ENCODE results near the gene CKB.
A peak's percentile ranks its signal among the peaks of the same experiment; 100 is the strongest.

Gene CKB

DNA sequence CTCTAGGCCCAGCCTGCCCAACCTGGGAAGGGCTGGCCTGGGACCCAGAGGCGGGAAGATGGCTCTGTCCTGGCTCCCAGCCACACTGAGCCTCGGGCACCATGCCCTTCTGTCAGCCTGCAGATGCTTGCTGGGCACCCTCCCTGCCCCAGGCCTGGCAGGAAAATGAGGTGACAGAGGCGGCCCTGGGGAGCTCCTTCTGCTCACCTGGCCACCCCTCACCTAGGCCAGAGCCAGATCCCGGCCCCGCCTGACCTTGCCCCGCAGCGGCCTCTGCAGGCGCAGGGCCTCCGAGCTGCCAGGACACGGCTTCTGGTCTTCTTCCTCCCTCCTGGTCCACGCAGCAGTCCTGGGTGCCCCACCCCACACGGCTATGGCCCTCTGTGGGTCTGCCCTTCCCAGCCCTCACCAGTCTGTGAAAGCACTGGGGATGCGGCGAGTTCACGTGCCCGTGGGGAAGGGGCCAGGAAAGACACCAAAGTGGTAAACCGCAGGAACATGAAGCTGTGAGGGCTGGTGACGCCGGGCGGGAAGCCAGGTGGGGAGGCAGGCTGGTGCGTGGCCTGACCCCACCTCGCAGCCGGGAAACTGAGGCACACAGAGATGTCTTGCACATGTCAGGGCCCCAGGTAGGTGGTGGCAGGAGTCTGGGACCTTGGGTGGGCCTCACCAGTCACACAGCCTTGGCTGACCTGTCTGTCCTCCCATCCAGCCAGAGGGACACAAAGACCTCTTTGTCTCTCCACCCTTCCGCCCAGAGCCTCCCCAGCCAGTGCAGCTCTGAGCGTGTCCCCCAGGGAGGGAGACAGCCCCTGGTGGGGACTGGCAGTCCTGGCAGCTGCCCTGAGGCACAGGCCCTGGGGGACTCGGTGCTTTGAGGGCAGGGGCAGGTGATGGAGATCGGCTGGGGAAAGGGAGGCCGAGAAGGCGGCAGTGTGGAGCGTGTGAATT lies 27.0 kb upstream of the CKB start:
- DNase-seq = no peak

DNA sequence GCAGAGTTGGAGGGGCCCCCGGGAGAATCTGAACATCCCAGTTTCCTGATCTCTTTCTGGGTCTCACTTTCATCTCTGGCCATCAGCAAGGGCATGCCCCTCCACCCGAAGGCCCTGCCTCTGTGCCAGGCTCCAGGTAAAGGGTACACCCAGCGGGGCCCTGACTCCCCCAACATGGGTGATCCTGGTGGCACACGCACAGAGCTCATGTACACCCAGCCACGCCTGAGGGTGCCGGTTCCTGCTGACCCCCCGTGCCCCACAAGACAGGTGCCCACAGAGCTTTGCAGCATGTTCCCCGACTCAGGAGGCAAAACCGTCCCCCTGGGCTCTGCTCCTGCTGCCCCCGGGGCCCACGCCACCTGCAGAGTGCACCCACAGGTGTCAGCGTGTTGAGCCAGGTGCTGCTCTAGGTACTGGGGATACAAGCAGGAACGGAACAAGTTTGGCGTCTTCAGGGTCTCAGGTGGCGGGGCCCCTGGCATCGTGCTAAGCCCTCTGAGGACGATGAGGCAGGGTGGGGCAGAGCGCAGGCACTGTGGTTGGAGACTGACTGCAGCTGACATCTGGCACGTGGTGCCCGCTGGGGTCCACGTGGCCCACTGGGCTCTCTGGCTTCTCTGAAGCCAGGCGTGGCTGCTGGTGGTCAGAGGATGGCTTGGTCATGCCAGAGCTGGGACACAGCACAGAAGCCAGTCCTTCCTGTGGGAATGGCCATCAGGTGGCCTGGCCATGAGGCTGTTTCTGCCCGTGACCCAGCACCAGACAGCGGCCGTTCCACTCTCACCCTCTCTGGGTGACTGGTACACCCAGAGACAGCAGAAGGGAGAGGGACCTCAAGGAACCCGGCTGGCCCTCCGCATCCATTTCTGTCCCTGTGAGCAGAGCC lies 26.1 kb upstream of the CKB start:
- DNase-seq = no peak

DNA sequence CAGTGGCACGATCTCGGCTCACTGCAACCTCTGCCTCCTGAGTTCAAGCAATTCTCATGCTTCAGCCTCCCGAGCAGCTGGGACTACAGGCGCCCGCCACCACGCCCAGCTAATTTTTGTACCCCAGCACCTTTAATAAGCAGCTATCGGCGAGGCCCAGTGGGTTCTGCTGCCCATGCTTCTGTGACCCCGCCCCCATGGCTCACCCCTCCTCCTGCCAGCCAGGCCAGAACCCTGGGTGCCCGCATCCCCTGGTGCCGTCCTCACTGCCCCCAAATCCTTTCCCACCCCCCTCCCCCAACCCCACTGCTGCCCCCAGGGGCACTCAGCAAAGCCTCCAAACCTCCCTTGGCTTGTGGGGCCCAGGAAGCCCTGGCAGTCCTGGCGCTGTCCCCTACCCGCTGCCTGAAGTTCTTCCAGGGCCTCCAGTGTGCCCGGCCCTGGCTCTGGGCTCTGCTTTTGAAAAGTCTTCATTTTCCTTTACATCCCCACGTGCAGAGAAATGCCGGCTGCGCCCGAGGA lies 25.4 kb upstream of the CKB start:
- DNase-seq = no peak

DNA sequence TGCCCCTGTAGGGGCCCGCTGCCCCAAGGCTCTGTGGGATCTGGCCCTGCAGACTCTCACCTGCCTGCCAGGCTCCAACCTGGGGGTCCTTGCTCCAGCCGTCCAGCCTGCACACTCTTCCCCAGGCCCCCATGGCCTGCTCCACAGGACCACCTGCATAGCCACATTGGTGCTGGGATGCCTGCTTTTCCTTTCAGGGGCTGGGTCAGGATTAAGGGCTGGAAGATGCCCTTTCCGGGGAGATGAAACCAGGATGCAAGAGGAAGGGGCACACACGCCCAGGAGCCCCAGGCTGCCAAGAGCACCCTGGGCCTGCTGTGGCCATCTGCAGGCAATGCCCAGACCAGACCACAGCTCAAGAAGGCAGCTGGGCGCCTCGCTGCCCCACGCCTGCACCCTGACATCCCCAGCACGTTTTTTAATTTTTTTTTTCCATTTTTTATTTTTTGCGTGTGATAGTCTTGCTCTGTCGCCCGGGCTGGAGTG lies 24.9 kb upstream of the CKB start:
- no peak for DNase-seq

DNA sequence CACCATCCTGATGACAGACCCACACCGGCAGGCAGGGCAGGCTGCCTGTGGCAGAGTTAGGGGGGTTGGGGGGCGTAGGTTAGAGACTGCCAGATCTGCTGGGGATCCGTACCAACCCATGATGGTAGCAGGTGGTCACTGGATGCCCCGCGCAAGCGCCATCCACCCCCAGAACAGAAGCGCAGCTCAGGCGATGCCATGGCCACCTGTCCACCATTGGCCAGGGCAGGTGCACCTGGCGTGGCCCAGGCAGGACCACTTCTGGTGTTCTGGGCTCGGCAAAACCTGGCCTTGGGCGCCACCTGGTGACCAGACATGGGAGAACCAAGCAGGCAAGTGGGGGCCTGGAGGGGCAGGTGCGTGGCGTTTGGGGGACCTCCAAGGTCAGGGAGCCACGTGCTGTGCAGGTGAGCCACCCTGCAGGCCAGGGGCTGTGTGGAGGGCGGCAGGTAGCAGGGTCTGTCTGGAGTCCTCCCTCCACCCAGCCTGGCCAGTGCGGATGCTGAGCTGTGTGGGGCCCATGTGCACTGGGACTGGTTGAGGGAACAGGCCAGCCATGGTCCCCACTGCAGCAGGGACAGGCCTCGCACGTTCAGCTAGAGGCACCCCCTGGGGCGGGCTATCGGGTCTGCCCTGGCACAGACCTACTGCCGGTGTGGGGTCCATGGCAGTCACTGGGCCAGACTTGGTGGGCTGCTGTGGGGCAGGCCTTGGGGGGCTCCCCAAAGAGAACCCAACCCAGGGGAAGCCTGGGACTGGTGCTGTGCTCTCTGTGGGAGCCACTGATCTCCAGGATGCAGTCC lies 24.2 kb upstream of the CKB start:
- DNase-seq = peak; percentile 86

DNA sequence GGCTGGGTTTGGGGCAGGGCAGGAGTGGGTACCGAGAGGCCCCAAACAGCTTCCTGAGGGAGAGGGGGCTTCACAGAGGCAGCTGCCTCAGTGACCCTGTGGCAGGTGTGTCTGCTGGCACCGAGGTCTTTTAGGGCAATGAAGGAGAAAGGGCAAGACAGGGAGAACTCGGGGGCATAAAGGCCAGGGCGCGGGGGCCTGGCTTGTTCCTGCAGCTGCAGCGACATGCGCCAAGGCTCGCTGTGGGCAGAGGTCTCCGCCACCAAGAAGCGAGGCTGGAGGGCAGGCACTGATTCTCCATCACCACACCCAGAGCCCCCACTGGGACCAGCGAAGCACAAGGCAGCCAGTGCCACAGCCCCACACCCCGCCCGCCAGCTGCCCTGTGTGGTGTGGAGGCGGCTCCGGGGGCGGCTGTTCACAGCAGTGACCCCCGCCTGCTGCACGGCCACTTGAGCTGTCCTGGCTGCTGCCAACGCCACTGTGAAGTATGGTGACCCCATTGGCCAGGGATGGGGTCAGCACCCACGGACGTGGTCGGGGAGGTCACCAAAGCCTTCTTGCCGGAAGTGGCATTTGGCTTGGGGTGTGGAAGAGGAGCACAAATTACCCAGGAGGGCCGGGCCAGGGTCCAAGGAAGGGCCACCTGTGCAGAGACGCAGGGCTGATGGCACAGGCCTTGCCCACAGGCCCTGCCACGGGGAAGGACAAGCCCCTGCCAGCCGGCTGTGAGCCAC lies 23.5 kb upstream of the CKB start:
- no peak for DNase-seq

DNA sequence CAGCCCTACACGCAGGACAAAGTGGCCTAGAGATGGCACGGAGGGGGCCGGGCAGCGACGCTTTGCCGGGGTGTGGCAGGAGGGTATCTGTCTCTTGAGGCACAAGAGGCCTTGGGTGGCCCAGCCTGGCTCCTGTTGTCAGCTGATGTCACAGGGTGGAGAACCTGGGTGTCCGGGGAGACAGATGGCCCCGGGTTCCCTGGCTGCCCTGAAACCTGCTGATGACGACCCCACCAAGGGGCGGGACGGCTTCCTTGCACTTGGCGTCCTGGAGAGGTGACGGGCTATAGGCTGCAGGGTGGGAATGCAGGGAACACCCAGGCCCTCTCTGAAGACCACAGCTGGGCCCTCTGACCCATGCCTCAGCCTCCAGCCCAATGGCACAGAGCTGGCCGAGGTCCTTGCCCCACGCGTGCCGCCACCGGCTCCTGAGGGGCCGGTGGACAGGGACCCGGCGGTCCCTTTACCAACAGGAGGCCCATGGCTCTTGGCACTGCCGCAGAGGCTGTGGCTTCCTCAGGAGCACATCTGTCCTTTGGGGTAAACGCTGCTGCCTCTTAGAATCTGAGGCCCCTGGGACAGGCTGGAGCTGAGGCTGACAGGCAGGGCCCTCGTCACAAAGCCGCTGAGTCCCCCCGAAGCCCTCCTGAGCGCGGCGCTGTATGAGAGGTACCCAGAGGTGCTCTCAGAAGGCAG lies 22.7 kb upstream of the CKB start:
- no peak for DNase-seq

DNA sequence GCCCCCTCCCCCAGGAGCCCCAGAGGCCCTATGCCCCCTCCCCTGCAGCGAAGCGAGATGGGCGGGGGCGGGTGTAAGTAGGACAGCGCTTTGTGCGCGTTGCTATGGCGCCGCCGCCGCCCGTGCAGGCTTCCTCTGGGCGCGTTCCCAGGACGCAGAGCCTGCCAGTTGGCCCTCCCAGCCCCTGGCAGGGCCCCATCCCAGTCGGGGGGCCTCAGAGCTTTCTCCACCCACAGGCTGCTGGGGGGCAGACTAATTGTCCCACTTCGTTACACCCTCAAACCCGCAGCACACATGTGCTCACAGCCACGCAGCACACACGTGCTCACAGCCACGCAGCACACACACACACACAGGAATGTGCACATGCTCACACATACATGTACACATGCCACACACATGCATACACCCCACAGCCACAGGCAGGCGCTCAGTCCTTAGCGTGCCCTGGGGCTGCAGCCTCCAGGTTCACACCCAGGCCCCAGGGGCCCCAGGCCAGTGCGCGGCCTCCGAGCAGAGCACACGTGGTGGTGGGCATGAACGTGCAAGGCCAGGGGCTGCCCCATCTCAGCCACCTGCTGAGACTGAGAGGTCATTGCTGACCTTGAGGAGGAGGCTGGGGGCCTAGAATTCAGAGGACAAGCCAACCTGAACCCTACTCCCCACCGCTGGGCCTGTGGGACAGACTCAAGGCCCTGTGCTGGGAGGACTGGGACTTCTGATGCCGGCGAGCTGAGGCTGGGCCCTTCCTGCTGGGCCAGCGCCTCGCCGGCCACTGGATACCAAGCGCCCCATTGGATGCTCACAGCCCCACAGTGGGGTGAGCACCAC lies 22.0 kb upstream of the CKB start:
- DNase-seq = no peak

DNA sequence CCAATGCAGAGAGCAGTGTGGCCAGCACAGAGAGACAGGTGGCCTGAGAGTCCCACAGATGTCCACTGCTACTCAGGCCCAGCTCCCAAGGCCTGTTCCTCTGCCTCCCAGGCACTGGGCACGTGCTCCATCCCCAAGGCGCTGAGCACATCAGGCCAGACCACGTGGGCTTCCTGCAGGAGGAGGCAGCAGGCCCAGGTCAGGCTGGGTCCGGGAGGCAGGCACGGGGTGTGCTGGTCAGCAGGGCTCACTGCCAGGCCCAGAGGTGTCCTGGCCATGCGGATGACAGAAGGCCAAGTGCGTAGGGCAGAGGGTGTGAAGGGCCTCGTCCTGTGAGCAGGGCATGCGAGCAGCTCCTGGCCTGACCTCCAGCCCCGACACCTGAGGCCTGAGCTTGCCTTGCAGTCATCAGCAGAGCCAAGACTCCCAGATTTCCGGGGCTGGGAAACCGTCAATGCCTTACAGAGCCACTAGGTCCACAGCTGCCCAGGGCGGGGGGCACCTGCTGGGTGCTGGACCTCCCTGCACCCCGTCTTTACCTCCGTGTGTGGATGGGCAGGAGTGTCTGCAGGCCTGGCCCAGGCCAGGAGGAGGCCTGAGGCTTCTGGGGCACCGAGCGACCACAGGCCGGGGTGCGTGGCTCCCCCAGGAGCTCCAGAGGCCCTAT lies 21.2 kb upstream of the CKB start:
- no peak for DNase-seq

DNA sequence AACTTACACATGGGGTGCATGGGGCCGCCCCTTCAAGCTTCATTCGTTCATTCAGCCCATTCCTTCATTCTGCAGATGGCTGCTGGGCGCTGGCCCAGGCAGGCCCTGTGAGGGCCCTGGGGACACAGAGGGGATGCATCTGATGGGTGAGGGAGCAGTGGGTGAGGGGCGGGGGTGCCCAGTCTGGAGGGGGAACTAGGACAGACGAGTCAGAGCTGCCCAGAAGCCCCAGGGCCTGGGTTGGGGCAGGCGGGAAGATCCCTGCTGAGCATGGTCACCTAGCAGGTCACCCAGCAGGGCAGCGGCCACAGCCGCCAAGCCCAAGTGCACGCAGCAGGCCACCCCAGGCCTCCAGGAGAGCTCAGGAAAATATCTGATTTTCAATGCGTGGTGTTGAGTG lies 20.5 kb upstream of the CKB start:
- DNase-seq = no peak

DNA sequence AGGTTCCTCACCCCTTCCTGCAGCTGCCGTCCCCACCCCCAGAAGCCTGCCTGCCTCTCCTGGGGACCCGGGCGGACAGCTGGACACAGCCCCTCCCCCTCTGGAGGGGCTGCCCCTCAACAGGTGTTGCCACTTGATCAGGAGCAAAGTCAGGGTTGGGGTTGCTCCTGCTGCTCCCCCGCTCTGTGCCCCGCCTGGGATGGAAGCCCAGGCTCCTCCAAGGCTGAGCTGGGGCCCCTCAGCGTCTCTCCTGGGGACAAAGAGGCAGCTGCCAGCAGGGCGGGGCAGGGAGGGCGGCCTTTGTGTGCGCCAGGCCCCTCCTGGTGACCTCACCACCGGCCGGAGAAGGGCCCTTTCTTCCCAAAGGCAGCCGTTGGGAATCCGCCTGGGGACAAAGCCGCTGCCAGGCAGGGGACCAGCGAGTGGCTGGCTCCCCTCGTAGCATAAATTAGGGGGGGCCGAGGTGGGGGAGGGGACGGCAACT lies 20.0 kb upstream of the CKB start:
- no peak for DNase-seq

DNA sequence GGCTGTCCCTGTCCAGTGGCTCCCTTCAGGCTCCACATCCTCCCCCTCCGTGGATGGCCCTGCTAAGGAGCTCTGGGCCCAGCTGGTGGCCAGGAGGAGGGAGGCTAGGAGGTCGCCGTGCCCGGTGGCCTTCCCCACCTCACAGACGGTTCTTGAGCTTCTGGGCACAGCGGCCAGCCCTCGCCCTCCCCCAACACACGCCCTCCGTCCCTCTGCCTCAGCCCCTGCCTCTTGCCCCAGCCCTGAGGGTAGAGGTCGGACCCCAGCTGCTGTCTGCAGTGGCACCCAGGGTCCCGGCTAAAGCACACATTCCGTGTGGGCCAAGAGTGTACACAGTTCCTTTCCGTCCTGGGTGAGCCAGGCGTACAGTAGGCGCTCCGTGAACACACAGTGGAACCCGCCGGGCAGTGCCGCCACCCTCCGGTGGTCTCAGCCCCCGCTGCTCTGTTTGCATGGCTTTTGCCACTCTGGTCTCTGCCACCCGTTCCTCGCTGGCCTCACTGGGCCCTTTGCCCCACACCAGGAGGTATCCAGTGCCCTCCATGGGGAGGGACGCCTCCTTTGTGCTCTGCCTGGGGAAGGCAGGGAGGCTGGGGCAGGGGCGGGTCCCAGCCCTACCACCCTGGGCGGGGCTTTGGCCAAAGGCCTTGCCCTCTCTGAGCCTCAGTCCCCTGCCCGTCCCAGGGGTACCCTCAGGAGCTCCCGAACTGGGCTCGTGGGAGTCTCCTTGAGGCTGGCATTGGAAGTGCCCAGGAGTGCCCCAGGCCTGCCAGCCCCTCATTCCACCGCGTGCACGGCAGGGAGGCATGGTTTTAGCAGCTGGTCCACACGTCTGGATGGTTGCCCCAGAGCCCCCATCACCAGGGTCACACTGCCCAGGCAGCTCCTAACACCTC lies 19.3 kb upstream of the CKB start:
- DNase-seq = no peak

DNA sequence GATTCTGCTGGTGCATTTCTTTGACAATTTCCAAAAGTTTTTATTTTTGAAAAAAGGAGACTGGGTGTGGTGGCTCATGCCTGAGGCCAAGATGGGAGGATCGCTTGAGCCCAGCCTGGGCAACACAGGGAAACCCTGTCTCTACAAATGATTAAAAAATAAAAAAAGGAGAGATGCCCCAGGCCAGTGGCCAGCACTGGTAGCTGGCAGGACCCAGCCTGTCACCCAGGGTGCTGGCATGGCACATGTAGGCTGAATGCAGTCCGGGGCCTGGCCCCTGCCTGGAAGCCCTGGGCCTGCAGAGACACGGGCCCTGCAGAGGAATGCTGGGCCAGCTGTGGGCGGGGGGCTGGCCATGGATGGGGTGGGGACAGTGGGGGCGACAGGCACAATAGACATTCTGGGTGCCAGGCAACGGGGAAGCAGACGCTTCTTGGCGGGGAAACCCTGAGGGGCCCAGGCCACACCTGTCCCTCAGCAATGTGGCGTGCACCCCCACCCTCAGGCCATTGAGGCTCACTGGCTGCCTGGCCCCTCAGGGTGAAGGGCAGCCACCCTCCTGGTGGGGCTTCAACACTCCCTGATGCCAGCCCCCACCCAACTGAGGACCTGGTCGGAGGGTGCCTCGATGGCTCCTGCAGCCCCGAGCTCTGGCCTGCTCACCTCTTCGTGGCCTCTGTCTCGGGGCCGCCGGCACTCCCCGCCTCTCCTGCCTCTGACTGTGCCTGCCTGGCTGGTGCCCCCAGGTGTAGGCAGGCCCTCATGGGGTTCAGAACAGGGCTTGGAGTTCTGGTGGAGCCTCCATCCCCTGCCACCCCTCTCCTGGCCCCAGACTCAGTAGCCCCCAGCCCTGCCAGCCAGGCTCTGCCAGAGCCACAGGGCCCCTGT lies 18.4 kb upstream of the CKB start:
- DNase-seq = no peak

DNA sequence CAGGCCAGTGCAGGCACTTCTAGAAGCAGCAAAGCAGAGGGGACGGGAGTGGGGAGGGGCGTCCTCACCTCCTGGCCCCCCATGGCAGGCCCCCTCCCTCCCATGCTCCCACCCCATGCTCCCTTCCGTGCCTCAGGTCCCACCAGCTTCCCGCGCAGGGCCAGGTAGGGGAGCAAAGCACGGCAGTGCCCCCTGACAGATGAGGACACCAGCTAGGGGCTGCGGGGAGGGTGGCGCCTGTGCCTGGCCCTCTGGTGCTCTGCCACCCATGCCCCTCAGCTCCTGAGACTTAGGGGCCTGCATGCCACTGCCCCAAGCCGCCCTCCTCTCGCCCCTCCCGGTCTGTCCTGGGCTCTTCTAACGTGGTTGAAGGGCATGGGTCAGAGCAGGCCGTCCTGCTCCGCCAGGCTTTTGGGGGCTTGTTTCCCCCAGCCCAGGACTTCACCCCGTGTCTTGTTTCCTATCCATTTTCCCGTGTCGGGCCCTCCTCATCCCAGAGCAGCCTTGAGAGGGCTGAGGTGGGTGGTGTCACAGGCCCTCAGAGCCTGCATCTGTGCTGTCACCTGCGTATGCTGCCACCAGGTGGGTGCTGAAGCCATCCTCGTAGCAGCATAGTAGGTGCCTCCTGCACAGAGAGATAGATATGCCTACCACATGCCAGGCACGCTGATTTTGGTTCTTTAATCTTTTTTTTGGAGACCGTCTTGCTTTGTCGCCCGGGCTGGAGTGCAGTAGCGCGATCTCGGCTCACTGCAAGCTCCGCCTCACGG lies 16.6 kb upstream of the CKB start:
- DNase-seq = no peak

DNA sequence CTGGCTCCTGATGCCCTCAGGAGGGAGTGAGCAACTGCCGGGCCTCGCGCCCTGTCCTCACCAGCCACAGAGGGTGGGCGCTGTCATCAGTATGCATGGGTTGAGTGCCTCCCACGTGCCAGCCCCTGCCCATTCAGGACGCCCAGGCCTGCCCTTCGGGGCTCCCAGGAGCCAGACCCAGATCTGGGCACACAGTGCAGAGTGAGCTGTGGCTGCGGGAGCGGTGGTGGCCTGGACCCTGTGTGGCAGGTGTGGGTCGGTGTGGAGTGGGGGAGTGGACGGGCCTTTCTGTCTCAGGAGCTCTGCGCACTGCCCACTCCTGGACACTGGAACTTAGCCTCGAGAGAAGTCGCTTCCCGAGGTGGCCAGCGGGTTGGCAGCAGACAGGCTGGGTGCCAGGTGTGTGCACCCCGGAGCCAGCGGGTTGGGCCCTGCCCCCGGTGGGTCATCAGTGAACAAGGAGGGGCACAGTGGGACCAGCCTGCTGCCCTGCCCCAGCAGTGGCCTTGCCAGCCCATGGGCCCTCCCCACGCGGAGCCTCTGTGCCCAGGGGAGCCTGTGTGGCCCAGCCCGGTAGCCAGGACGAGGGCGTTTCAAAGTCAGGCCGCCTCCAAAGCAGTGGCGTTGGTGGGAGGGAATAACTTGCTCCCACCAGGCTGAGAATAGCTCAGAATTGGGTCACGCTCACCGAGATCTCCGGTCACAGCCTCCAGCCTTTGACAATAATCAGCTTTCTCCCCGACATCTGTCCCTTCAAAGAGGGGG lies 15.8 kb upstream of the CKB start:
- DNase-seq = no peak
